HS-27A (cell line): ENCODE data around the gene CHST13.

Source experiments
- DNase-seq: peaks from one replicate; pipeline ENCODE4 v3.0.0-alpha.2; 2012; ENCODE audit warnings: low read depth, missing footprints

Gene CHST13

DNA sequence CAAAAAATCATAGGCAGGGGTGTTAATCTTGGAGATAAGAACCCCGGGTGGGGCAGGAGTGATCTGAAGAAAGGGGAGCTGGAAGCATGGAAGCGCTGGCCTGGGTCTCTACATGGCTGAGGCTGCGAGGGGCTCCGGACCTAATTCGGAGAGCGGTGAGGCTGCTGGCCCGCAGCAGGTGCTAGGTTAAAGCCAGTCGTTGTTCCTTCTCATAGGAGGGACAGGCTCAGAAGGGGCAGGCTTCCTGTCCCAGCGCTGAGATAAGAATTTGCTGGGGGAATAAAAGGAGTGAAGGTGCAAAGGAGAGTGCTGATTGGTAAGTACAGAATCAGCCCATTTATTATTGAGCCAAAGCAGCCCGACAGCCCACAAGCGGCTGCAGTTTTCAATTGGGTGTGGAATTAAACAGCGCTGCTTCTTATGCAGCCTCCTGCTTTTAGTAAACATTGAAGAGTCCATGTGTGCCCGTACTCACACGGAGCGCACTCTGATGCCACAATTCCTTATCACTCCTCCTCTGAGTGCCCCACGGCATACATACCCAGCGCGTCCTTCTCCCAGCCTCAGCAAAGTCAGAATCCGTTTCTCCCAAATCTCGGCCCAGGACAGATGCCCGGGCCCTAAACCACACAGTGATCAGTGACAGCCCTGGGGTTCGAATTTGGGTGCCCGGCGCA lies 17.1 kb downstream of the CHST13 start:
- no peak for DNase-seq

DNA sequence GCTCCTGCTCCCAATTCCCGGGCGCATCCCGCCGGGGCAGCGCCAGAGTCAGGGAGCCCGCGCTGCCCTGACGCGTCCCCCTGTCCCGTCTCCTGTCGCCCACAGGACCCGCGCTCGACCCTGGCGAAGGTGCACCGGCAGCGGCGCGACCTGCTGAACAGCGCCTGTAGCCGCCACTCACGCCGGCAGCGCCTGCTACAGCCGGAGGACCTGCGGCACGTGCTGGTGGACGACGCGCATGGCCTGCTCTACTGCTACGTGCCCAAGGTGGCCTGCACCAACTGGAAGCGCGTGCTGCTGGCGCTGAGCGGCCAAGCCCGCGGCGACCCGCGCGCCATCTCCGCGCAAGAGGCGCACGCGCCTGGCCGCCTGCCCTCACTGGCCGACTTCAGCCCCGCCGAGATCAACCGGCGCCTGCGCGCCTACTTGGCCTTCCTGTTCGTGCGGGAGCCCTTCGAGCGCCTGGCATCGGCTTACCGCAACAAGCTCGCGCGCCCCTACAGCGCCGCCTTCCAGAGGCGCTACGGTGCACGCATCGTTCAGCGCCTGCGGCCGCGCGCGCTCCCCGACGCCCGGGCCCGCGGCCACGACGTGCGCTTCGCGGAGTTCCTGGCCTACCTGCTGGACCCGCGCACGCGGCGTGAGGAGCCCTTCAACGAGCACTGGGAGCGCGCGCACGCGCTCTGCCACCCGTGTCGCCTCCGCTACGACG lies 17.8 kb downstream of the CHST13 start:
- no peak for DNase-seq

DNA sequence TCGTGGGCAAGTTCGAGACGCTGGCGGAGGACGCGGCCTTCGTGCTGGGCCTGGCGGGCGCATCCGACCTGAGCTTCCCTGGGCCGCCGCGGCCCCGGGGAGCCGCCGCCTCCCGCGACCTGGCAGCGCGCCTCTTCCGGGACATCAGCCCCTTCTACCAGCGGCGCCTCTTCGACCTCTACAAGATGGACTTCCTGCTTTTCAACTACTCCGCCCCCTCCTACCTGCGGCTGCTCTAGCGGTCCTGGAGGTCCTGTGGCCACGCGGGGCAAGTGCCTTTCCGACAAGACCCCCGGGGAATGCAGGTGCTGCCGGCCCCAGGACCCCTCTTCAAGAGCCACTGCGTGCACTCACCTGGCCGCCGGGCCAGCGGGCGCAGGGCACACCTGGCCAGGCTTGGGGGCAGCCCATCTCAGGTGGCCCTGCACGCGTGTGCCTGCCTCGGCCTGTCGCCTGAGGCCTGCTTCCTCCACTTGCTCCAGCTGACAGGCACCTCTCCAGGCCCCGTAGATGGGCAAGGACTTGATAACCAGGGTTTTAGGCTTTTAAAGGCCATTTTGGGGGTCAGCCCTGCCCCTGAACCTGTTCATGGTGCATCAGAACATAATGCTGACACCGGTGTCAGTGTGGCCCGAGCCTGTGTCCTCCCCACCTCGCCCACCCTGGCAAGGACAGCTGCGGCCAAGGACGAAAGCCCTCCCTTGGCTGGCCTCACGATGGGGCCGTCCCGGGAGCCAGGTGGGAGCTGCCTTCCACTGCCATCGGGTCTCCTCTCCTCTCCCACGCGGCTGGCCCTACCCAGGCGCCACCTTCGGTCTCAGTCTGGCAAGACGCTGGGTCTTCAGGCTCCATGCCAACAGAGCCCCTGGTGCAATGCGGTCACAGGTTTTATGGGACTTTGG lies 18.6 kb downstream of the CHST13 start:
- no peak for DNase-seq

DNA sequence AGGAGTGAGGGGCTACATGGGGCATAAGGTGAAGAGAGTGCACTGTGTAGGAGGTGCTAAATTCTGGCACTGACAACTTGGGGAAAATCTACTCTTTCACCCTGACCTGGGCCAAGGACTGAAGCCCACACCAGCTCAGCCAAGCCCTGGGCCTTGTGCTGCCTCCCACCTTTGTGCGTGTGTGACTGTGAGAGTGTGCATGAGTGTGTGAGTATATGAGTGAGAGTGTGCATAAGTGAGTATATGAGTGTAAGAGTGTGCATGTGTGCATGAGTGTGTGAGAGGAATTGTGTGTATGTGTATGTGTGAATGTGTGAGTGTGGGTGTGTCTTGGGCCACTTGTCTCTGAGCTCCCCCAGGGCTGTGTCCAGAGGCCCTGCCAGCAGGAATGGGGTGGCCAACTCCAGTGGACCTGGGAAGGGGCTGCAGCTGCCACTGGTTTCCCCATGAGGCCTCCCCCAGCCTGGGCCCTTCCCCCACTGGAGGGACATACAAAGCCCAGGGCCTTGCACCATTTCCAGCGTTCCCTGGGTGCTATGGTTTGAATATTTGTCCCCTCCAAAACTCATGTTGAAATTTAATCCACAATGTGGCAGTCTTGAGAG lies 19.6 kb downstream of the CHST13 start:
- DNase-seq: no peak

DNA sequence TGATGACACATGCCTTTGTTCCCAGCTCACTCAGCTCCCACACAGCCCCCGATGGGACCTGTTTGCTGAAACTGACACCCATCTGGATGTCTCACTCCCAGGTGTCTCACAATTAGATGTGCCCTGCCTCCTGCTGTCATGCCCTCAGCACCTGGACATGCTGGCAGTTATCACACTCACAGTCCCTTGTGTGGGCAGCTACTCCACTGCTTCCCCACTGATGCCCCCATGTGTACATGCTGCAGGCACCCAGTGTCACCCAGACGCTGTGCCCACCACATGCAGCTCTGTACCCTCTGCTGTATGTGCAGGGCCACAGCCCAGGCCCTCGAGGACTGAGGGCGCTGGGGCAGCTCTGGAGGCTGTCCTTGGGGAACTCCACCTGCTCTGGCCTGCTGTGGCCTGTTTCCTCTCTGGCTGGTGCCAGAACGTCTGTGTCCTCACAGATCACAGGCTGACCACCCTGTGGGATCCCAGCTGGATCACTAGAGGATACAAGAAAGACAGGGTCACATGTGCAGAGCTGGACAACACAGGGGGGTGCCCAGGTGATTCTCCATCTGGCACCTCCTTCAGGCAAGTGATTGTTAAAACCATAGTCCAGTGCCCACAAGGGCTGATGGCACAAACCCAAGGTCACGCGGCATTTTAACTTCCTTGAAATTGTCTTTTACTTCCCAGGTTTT lies 20.8 kb downstream of the CHST13 start:
- no peak for DNase-seq

DNA sequence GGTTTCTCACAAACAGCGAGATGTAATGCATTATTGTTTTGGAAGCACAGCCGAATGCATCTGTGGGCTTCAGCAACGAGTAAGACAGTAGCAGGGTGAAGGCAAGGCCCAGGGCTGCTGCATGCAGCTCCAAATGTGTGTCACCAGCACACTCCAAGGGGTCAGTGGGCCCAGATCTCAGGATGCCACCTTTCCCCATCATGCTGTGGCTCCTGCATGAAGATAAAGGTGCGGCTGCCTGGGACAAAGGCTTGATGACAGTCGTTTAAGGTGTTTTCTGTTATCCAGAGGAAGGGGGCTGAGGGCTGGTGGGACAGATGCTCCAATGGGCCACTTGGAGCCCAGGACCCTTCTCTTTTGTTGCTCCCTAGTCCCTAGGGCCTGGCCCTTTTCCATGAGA lies 21.6 kb downstream of the CHST13 start:
- DNase-seq: no peak

DNA sequence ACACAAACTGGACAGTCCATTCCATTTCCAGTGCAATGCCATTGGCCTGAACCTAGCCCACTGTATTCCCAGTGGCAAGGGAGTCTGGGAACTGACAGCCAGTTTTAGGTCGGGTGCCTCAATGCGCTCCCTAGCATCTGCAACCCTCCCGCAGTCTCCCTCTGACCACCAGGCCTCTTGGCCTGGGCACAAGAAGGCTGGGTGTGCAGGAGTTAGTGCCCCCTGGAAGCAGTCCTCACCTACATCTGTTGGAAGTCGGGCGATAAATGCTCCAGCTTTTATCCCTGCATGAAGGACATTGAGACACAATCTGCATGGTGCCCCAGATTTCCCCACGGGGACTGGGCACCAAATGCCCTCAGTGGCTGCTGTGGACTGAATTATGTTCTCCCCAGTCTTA lies 22.1 kb downstream of the CHST13 start:
- no peak for DNase-seq

DNA sequence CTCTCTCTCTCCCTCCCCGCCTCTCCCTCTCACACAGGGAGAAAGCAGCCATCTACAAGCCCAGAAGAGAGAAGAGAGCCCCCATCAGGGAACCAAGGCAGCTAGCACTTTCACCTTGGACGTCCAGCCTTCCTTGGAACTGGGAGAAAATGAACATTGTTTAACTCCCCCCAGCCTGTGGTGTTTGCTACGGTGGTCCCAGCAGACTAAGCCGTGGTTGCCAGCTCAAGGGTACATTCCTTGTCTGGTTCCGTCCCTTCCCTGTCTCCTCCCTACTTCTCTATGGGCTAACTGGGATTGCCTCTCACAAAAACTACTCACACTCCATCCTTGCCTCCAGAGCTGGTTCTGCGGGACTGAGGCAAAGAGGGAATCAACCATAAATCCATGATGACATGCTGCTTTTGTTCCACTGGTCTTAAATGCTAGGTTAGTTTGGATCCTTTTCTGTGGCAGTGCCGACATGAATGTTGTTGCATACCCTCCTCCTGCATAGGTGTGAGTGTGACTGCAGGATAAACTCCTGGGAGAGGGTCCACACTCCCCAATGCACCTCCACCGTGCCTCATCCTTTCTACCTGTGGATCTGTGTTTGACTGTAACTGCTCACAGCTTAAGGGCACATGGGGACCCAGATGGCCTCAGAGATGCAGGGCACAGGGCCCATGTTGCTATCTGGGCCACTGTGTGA lies 22.7 kb downstream of the CHST13 start:
- no peak for DNase-seq

DNA sequence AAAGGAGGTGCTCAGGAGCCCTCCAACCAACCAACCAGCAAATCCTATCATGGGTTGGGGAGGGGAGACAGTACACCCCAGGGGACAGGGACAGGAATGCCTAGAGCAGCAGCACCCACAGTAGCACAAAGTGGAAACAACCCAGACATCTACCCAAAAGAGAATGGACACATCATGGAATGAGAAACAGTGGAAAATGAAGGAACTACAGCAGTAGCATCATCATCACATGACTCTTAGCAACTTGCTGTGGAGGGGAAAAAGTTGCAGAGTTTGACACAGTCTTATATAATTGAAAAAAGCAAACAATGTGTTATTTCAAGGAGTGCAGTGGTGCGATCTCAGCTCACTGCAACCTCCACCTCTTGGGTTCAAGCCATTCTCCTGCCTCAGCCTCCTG lies 23.8 kb downstream of the CHST13 start:
- no peak for DNase-seq

DNA sequence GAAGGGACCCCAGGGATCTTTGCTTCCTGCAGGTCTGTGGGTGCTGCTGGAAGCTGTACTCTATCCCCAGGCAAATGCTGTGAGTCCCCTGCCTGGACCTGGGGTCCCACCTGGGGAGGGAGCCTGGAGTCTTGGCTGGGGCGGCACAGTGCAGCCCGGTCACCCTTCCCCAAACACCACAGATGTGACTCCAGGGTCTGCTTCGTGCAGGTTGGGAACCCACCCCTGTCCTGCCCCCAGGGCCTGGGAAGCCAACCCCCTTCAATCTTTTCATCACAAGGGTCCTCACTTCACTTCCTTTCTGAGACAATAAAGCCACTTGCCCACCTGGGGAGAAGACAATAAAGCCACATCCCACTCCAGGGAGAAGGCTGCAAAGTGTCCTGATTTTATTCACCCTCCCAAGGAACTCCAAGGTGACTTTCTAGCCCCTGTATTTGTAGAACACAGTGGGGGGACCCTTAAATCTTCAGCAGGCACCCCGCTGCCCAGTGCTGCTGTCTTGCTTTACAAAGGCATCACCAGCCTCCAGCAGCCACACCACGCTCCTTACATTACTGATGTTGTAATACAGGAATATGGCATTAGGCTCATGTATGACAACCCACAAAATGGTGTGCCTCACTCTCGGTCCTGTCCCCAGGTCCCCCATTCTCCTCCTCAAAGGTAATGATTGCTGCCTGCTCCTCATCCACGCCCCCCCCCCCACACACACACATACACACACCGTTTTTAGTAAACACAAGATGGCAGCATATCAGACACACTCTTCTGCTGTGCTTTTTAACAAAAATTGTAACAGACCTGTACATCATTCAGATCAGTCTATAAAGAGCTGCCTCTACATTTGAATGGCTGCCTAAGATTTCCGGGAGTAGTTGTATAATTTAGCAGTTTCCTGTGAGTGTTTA lies 24.9 kb downstream of the CHST13 start:
- no peak for DNase-seq

DNA sequence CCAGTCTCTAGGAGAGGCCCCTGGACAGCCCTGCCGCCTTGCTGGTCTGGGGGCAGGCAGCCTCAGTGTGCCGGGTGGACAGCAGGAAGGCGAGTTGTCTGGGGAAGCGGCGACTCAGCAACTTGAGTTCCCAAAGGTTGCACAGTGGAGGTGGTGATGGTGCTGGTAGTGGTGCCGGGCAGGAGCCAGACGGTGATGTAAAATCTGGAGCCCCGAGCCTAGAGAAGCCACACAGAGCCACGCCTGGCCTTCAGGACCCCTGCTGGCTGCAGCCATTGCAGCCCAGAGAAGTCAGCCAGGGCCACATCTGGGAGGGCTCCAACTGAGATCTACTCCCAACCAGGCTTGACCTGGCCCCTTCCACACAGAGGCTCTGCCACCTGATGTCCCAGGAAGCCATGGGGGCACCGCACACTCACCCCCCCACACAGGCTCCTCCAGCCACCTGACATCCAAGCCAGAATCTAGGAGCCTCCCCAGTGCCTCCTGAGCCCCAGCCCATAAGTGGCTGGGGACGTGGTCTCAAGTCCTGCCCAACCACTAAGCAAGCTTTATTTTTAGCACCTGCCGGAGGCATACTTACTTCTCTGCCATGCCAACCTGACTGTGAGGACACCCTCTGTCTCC lies 26.0 kb downstream of the CHST13 start:
- DNase-seq: no peak

DNA sequence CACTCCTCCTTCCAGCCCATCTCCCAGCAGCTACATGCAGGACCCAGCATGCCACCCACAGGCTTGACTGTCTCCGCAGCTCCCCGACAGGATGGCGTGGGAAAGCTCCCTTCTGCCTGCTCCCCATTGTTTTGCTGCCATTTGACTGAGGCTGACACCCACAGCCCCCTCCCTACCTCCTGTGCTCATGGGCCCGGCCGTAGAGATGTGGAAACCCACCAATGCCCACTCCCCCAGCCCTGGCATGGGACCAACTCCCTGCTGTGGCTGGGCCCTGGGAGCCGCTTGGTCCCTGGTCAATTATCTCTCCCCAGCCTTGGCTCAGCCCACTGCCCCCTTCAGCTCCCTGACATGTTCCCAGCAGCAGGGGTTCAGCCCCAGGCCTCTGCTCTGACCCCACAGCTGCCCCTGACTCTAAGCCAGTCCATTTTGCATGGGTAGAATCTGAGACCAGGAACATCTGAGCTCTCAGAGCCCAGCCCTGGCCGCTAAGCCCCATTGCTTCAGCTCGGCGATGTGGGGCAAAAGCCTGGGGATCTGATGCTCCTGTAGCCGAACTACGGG lies 26.6 kb downstream of the CHST13 start:
- DNase-seq: no peak

DNA sequence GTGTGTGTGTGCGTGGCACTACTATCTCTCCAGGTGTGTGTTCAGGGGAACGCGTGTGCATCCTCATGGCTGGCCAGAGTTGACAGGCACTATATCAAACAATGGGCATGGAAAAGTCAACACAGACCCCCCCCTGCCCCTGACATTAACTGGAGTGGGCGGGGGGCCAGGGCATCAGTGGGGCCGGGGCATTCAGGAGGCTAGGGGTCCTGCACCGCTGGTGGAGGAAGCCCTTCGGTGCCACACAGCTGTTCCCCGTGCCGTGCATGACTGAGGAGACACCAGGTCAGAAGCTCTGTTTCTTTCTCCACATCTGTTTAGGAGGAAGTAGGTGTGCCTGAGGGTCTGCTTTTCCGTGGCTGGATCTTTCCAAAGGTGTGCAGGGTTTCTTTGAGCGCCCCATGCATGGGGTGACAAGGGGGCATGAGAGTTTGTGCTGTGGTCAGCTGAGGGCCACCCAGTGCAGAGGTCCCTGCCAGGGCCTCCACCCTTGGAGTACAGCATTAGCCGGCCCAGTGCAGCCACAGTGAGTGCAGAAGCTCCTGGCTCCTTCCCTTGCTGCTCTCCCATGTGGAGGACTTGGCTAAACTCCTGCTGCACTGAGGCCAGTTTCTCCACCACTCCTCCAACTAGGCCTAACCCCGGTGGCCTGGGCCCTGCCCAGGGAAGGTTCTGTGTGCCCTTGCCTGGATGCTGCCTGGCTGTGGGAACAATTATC lies 27.3 kb downstream of the CHST13 start:
- DNase-seq: no peak

DNA sequence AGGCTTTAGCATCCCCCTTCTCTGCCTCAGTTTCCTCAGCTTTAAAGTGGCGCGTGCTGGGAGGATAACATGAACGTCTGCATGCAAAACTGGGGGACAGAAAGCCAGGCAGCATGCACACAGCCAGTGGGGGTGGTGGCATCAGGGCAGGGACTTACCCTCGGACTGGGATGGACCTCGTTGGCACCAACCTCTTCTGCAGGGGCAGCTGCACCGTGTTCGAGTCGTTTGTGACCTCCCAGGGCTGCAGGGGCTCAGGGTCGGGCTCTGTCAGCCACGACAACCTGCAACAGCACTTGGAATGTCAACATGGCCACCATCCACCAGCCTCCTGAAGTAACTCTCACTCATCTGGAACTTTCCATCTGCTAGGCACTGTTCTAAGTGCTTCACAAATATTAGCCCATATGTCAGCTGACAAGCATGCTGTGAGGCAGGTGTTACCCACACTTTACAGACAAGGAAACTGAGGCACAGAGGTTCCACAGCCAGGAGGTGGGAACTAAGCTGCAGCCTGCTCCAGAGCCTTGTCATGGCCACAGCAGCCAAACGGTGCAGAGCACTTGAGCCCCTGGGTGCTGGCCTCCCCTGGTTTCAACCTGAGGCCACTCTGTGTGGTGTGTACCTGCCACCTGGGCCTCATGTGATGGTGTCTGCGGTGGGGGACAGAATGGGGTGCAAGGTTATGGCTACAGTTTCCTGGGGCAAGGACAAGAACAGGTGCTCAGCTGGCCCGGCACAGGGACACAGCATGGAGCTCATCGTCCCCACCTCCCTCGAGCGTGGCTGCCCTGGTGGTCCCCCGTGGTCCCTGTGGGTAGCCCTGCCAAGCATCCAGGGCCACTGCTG lies 28.1 kb downstream of the CHST13 start:
- no peak for DNase-seq

DNA sequence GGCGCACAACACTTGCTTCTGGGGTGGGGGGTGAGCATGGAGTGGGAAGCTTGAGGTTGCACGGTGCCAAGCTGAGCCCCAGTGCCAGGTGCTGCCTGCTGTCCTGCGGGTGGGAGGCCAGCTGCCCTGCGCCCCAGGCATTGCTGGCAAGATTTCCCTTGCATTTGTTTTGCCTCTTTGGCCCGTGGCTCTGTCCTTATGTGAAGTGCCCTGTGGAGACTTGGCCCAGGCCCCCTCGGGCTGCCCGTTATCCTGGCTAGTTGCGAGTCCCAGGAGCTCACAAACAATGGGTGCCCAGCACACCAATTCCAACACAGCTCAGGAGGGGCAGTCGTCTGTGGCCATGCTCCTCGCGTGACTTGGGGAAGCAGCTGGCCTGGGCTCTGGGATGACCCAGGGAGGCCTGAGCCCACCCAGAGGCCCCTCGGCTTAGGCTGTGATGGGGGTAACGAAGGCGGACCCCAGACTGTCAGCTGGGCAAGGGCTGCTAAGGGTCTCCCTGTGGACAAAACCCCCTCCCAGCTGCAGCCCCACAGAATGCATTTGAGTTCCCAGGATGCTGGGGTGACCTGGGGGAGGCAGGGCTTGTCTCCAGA lies 28.8 kb downstream of the CHST13 start:
- no peak for DNase-seq

DNA sequence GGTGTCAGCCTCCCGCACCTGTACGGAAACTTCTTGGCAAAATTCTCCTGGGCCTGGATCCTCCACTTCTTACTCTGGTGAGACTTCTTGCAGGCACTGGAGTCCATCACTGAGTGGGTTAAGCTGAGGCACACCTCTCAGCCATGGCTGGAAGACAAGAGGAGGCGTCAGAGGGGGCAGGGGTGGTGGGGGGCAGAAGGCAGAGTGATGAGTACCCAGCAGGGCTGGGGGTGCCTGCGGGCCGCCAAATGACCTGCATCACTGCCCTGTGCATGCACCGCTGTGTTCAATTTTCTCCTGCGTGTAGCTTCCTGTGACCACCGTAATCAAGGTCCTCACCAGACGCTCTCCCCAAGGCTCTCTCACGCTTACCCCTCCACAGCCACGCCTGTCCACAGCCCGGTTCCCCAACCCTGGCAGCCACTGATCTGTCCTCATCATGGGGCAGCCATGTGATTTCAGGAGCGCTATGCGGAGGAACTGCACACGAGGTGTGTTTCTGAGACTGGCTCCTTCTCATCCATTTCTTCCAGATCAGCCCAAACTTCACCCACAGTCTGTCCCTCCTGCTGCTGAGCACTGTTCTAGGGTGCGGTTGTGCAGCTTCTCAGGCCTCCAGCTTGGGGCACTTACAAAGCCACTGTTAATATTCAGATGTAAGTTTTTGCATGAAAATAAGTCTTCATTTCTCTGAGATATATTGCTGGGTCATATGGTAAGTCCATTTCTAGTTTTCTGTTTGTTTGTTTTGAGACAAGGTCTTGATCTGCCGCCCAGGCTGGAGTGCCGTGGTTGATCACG lies 29.5 kb downstream of the CHST13 start:
- no peak for DNase-seq
